H9 (cell line): Measurements from ENCODE around the gene KRT3. TPM values are rescaled to one million over a fixed set of nuclear protein-coding genes. Genes with fewer than 3 reads are reported as not detected.

ENCODE experiments used
- DNase-seq: peaks from one replicate; pipeline ENCODE4 v3.0.0-alpha.2; 2017
- H2AFZ ChIP-seq: one replicate; pipeline ENCODE4 v1.6.1; 2013; ENCODE audit warnings: mild to moderate bottlenecking, low read length, control low read depth, moderate library complexity
- H2AK5ac ChIP-seq: 2 replicates; pipeline ENCODE4 v1.6.1; 2013; ENCODE audit warnings: low read length, control low read depth, mixed read lengths; ENCODE audit not compliant: insufficient read length
- H2BK120ac ChIP-seq: one replicate; pipeline ENCODE4 v1.6.1; 2013; ENCODE audit warnings: low read depth, mild to moderate bottlenecking, low read length, control low read depth, inconsistent platforms; ENCODE audit not compliant: poor library complexity, severe bottlenecking
- H2BK12ac ChIP-seq: 2 replicates; pipeline ENCODE4 v1.6.1; 2013; ENCODE audit warnings: low read length, control low read depth, mixed read lengths, low read depth; ENCODE audit not compliant: insufficient read length
- H2BK15ac ChIP-seq: 2 replicates; pipeline ENCODE4 v1.6.1; 2013; ENCODE audit warnings: low read depth, low read length, control low read depth
- H2BK20ac ChIP-seq: one replicate; pipeline ENCODE4 v1.6.1; 2013; ENCODE audit warnings: low read depth, mild to moderate bottlenecking, low read length, control low read depth, inconsistent platforms; ENCODE audit not compliant: poor library complexity, severe bottlenecking
- H2BK5ac ChIP-seq: 2 replicates; pipeline ENCODE4 v1.6.1; 2013; ENCODE audit warnings: low read length, control low read depth, mixed read lengths; ENCODE audit not compliant: insufficient read length
- H3K14ac ChIP-seq: 2 replicates; pipeline ENCODE4 v1.6.1; 2013; ENCODE audit warnings: low read length, control low read depth; ENCODE audit not compliant: insufficient read depth
- H3K18ac ChIP-seq: 2 replicates; pipeline ENCODE4 v1.6.1; 2013; ENCODE audit warnings: low read depth, mild to moderate bottlenecking, mixed read lengths, low read length, control low read depth; ENCODE audit not compliant: insufficient read length
- H3K23ac ChIP-seq: 2 replicates; pipeline ENCODE4 v1.6.1; 2013; ENCODE audit warnings: low read length, control low read depth, mixed read lengths, low read depth; ENCODE audit not compliant: insufficient read length
- H3K23me2 ChIP-seq: 2 replicates; pipeline ENCODE4 v1.6.1; 2013; ENCODE audit warnings: low read depth, mild to moderate bottlenecking, mixed read lengths, low read length, control low read depth; ENCODE audit not compliant: insufficient read length, poor library complexity, severe bottlenecking
- H3K27ac ChIP-seq: 2 replicates; pipeline ENCODE4 v1.5.1; 2013; ENCODE audit warnings: low read length, control low read depth, mixed read lengths, low read depth; ENCODE audit not compliant: insufficient read length
- H3K27me3 ChIP-seq: 2 replicates; pipeline ENCODE4 v1.6.1; 2013; ENCODE audit warnings: low read length, control low read depth, inconsistent platforms; ENCODE audit not compliant: insufficient read depth
- H3K4ac ChIP-seq: 2 replicates; pipeline ENCODE4 v1.6.1; 2013; ENCODE audit warnings: low read depth, mild to moderate bottlenecking, control low read depth, inconsistent platforms, low read length, moderate library complexity
- H3K4me1 ChIP-seq: 2 replicates; pipeline ENCODE4 v1.6.1; 2013; ENCODE audit warnings: low read length, control low read depth, inconsistent platforms; ENCODE audit not compliant: insufficient read depth
- H3K4me2 ChIP-seq: 2 replicates; pipeline ENCODE4 v1.6.1; 2013; ENCODE audit warnings: low read length, control low read depth, mixed read lengths; ENCODE audit not compliant: insufficient read length, insufficient read depth
- H3K56ac ChIP-seq: 2 replicates; pipeline ENCODE4 v1.6.1; 2013; ENCODE audit warnings: low read depth, mild to moderate bottlenecking, mixed read lengths, low read length, control low read depth; ENCODE audit not compliant: insufficient read length
- H3K79me1 ChIP-seq: 2 replicates; pipeline ENCODE4 v1.6.1; 2013; ENCODE audit warnings: low read depth, mild to moderate bottlenecking, moderate library complexity, low read length, control low read depth, inconsistent platforms; ENCODE audit not compliant: insufficient read depth, poor library complexity, severe bottlenecking
- H3K79me2 ChIP-seq: 2 replicates; pipeline ENCODE4 v1.6.1; 2013; ENCODE audit warnings: low read length, control low read depth, inconsistent platforms; ENCODE audit not compliant: insufficient read depth
- H3K9ac ChIP-seq: 2 replicates; pipeline ENCODE4 v1.6.1; 2013; ENCODE audit warnings: low read length, control low read depth, mixed read lengths; ENCODE audit not compliant: insufficient read length; ENCODE audit errors: extremely low read depth
- H3K9me3 ChIP-seq: one replicate; pipeline ENCODE4 v1.6.1; 2013; ENCODE audit warnings: low read depth, low read length, inconsistent platforms; ENCODE audit not compliant: control insufficient read depth
- H3T11ph ChIP-seq: one replicate; pipeline ENCODE4 v1.6.1; 2013; ENCODE audit warnings: mild to moderate bottlenecking, low read length, control low read depth, inconsistent platforms
- H4K20me1 ChIP-seq: one replicate; pipeline ENCODE4 v1.6.1; 2013; ENCODE audit not compliant: control insufficient read depth, insufficient read length, insufficient read depth
- H4K5ac ChIP-seq: 2 replicates; pipeline ENCODE4 v1.6.1; 2013; ENCODE audit warnings: low read depth, mild to moderate bottlenecking, mixed read lengths, low read length, control low read depth; ENCODE audit not compliant: insufficient read length
- H4K8ac ChIP-seq: replicated peaks from 2 replicates; pipeline ENCODE4 v1.6.1; 2013; ENCODE audit warnings: low read length, control low read depth, mixed read lengths, low read depth; ENCODE audit not compliant: insufficient read length
- H4K91ac ChIP-seq: 2 replicates; pipeline ENCODE4 v1.6.1; 2013; ENCODE audit warnings: low read depth, mild to moderate bottlenecking, moderate library complexity, mixed read lengths, low read length, control low read depth; ENCODE audit not compliant: insufficient read length
- H3K27ac Mint-ChIP-seq, 3 experiments: 2 replicates in 2 of 3; 3 replicates in 1 of 3; pipeline ENCODE4 v1.8.0; 2020 to 2021; ENCODE audit warnings: mixed read lengths in 3 of 3, mild to moderate bottlenecking in 1 of 3, moderate library complexity in 1 of 3
- H3K27me3 Mint-ChIP-seq: 2 replicates; pipeline ENCODE4 v1.8.0; 2021; ENCODE audit warnings: low read depth, mild to moderate bottlenecking, moderate library complexity, mixed read lengths
- H3K36me3 Mint-ChIP-seq, 3 experiments: 2 replicates in 2 of 3; 3 replicates in 1 of 3; pipeline ENCODE4 v1.8.0; 2020 to 2021; ENCODE audit warnings: low read depth in 3 of 3, mixed read lengths in 3 of 3; ENCODE audit not compliant: insufficient read depth in 1 of 3
- H3K4me1 Mint-ChIP-seq, 2 experiments: 2 replicates each; pipeline ENCODE4 v1.8.0; 2020; ENCODE audit warnings: mixed read lengths in 2 of 2
- H3K4me3 Mint-ChIP-seq, 2 experiments: 2 replicates in 1 of 2; 3 replicates in 1 of 2; pipeline ENCODE4 v1.8.0; 2020 to 2021; ENCODE audit warnings: mild to moderate bottlenecking in 2 of 2, mixed read lengths in 2 of 2, moderate library complexity in 1 of 2
- H3K9me3 Mint-ChIP-seq, 2 experiments: 2 replicates in 1 of 2; 3 replicates in 1 of 2; pipeline ENCODE4 v1.8.0; 2020; ENCODE audit warnings: mild to moderate bottlenecking in 2 of 2, mixed read lengths in 2 of 2, moderate library complexity in 1 of 2
- CTCF ChIP-seq: fragments of 200-600 bp; sonication (generic); conservative IDR thresholded peaks from 3 replicates; pipeline ENCODE4 v1.8.0; 2021; ENCODE audit warnings: antibody characterized with exemption, mild to moderate bottlenecking
- WGBS: extraction: QIAGEN DNeasy Blood & Tissue Kit; methylation state at CpG from one replicate; pipeline ENCODE4 v1.1.7; 2013; ENCODE audit warnings: missing lambda C conversion rate, low lambda C conversion rate, mixed read lengths; ENCODE audit not compliant: insufficient read length; ENCODE audit errors: extremely low coverage; 5-methylcytosine and 5-hydroxymethylcytosine counted together
- total RNA-seq: library from RNA; stranded (reverse); gene quantifications from 2 replicates; pipeline ENCODE4 v1.2.1, GENCODE V29; 2021

The KRT3 gene
- total RNA-seq, 1 experiment from 2014 or later, result not detected

GRCh38 chr12:52796839-52797528 is 1.1 kb upstream of the KRT3 start:
- Histone ChIP-seq H2BK20ac (no peak overlapping the region), H2BK5ac (no peak overlapping the region), H3K9ac (no peak overlapping the region), H2AK5ac (no peak overlapping the region), H3T11ph (no peak overlapping the region), H3K14ac (0 out of 2 replicates have a peak overlapping the region, but pooled peaks have one; percentile 24), H3K56ac (no peak overlapping the region), H3K23ac (no peak overlapping the region), H3K4me2 (no peak overlapping the region), H3K79me1 (no peaks in the 10 kb centered on the region), H3K9me3 (no peaks in the 10 kb centered on the region), H3K4me1 (peaks cover 8% of the 10 kb centered on the region; the same call in 1 of the 2 replicates), H3K27me3 (no peaks in the 10 kb centered on the region), H3K79me2 (no peaks in the 10 kb centered on the region), H2BK15ac (no peak overlapping the region), H2BK12ac (no peak overlapping the region), H3K18ac (no peak overlapping the region), H2BK120ac (no peak overlapping the region), H2AFZ (no peak overlapping the region), H3K4ac (no peak overlapping the region), H4K20me1 (peaks cover 3% of the 10 kb centered on the region), H4K91ac (no peak overlapping the region), H3K27ac (no peak overlapping the region), H3K23me2 (no peaks in the 10 kb centered on the region), H4K8ac (no peak overlapping the region), H4K5ac (no peak overlapping the region)
- WGBS, result no CpG with 5 or more reads among the region's 3 CpGs
- Mint-ChIP-seq H3K9me3 (no peaks in the 10 kb centered on the region), H3K36me3 (no peaks in the 10 kb centered on the region), H3K4me1 (peaks cover 19 to 27% of the 10 kb centered on the region in 2 experiments), H3K27me3 (peaks cover 2% of the 10 kb centered on the region), H3K27ac (no peak overlapping the region), H3K4me3 (no peak overlapping the region)
- TF ChIP-seq CTCF, result no peak
- no peak for DNase-seq
